ENCODE results near the gene FOSB. TPM values are rescaled to one million over a fixed set of nuclear protein-coding genes. Genes with fewer than 3 reads are reported as not detected.

FOSB gene
- polyA plus RNA-seq, 1 experiment, result 4.5 TPM

DNA sequence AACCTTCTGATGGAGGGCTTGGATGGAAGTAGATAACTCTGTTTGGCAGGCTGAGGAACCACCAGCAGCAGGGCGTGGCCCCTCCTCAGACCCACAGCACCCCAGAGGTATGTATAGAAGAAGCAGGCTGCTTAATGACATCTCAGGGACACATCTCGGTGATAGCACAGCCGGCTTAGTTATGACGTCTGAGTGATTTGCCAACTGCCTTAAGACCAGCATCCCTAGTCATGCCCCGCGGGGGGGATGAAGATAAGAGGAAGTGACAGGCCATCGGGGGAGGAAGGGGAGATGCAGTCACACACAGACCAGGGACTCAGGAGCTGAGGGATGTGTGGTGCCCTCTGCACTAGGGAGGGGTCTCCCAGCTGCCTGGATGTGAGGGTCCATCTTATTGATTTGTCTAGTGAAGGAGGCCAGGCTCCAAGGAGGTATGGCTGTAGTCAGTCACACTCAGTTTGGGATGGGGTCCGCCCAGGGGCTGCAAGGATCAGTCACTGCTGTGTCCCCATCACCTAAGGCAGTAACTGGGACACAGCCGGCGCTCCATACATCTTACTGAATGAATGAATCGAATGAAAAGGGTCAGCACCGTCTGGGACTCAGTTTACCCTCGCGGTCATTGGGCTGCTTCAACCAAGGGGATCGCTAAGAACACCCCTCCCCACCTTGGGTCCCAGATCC lies 24.9 kb upstream of the FOSB start:
- no peak for DNase-seq (ENCODE audit: low read depth)
- ChIA-PET POLR2A (no interaction called here), CTCF (interaction anchor here (20.3 kb wide), 1 partner anchor 39 kb away, joined by 764 read pairs; no protein-coding TSS in a partner anchor)
- H3K36me3 ChIP-seq (ENCODE audit: control insufficient read depth, insufficient read depth, low read length), result 0 out of 2 replicates have a peak, but pooled peaks cover 1% of the 10 kb centered on the region
- peak overlapping the region; percentile 51 for H3K4me3 ChIP-seq (ENCODE audit: low read depth, low read length)
- no peaks in the 10 kb centered on the region for H3K27me3 ChIP-seq (ENCODE audit: control insufficient read depth, insufficient read depth, low read length)
- TF ChIP-seq, protein P1, sequence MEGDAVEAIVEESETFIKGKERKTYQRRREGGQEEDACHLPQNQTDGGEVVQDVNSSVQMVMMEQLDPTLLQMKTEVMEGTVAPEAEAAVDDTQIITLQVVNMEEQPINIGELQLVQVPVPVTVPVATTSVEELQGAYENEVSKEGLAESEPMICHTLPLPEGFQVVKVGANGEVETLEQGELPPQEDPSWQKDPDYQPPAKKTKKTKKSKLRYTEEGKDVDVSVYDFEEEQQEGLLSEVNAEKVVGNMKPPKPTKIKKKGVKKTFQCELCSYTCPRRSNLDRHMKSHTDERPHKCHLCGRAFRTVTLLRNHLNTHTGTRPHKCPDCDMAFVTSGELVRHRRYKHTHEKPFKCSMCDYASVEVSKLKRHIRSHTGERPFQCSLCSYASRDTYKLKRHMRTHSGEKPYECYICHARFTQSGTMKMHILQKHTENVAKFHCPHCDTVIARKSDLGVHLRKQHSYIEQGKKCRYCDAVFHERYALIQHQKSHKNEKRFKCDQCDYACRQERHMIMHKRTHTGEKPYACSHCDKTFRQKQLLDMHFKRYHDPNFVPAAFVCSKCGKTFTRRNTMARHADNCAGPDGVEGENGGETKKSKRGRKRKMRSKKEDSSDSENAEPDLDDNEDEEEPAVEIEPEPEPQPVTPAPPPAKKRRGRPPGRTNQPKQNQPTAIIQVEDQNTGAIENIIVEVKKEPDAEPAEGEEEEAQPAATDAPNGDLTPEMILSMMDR (IDR thresholded peaks at IDR 0.05; ENCODE audit: insufficient read depth, low read depth, low read length), result no peak

DNA sequence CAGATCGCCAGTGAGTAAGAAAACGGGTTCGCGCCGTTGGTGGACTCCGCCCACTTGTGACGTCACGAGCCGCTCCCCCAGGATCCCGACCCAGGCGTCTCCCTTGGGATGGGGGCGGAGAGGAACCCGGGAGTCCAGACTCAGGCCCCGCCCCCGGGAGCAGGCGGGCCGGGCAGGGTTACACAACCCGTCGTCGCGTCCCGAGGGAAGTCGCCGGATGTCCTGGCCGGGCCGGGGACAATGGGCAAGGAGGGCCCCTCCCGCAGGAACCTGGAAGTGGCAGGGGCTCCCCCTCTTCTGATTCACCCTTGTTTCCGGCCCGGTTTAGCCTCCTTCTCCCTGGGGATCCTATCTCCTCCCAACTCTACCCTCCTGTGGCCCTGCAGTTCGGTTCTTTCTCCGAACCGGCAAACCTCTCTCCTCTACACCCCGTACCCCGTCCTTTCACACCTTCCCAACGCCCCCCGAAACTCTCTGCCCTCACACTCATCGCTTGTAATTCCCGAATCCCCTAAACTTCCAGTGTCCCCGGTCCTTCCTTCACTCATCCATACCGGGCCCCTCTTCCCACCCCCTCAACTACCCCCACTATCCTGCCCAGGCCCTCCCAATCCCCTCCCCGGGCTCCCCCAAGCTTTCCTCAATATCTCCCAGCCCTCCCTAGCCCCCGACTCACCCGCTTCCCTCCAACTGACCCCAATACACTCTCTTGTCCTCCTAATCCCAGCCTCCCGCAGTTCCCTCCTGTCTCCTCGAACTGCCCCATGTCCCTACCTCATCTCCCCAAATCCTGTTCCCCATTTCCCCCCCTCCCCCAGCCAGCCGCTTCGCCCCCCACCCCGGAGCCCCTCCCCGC lies 24.1 kb upstream of the FOSB start:
- DNase-seq (ENCODE audit: low read depth), result no peak
- TF ChIP-seq, protein P1 (IDR thresholded peaks at IDR 0.05; ENCODE audit: insufficient read depth, low read depth, low read length), result no peak
- Histone ChIP-seq H3K4me3 (ENCODE audit: low read depth, low read length) (peak overlapping the region; percentile 51), H3K36me3 (ENCODE audit: control insufficient read depth, insufficient read depth, low read length) (0 out of 2 replicates have a peak, but pooled peaks cover 1% of the 10 kb centered on the region), H3K27me3 (ENCODE audit: control insufficient read depth, insufficient read depth, low read length) (no peaks in the 10 kb centered on the region)
- ChIA-PET POLR2A (no interaction called here), CTCF (interaction anchor here (0.6 to 0.7 kb wide), 3 partner anchors 29 to 72 kb away, joined by 3 read pairs; no protein-coding TSS in a partner anchor)

DNA sequence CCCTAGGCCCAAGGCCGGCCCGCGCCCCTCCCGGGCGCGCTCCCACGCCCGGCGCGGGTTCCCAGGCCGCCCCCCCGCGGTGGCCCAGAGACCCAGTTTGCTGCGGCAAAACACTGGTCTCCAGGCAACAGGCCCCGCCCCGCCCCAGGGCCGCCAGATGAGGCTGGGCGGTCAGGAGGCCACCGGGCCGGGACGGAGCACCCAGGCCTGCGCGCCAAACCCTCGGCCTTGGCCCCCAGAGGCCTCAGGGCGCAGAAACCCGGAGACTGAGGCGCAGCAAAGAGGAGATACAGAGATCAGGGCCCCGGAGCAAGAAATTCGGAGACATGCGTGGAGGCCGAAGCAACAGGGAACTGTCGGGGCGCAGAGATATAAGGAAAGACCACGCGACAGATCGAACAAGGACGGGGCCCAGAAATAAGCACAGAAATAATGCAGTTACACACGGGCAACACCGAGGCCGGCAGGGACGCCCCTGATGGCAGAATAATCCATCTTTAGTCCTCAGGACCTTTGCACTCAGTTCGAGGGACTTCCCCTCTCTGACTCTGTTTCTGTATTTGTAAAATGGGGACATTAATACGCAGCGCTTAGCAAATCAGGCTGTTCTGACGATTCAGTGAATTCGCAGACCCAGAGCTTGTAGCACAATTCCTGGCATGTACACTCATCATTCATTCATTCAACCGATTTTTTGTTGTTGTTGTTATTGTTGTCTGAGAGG lies 23.3 kb upstream of the FOSB start:
- ChIA-PET CTCF (interaction anchor here (0.7 to 1.6 kb wide), 5 partner anchors 25 to 71 kb away, joined by 3 to 11 read pairs (median 3); no protein-coding TSS in a partner anchor), POLR2A (no interaction called here)
- Histone ChIP-seq H3K4me3 (ENCODE audit: low read depth, low read length) (peak overlapping the region; percentile 25; the same call in 1 of the 2 replicates), H3K27me3 (ENCODE audit: control insufficient read depth, insufficient read depth, low read length) (no peaks in the 10 kb centered on the region), H3K36me3 (ENCODE audit: control insufficient read depth, insufficient read depth, low read length) (0 out of 2 replicates have a peak, but pooled peaks cover 1% of the 10 kb centered on the region)
- no peak for DNase-seq (ENCODE audit: low read depth)
- TF ChIP-seq, protein P1 (IDR thresholded peaks at IDR 0.05; ENCODE audit: insufficient read depth, low read depth, low read length), result no peak

DNA sequence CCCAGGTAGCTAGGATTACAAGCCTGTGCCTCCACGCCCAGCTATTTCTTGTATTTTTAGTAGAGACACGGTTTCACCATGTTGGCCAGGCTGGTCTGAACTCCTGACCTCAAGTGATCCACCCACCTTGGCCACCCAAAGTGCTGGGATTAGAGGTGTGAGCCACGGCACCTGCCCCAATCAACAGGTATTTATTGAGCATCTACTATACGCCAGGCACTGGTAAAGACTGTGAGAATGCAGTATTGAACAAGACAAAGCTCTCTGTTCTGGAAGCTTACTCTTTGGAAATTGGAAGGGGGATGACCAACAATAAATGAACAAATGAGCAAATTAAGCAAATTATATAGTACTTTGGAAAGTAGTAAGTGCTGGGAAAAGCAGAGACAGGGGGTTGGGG lies 22.7 kb upstream of the FOSB start:
- TF ChIP-seq, protein P1 (IDR thresholded peaks at IDR 0.05; ENCODE audit: insufficient read depth, low read depth, low read length), result no peak
- CTCF ChIA-PET, result interaction anchor here (0.9 to 2.4 kb wide), 5 partner anchors 24 to 40 kb away, joined by 3 to 11 read pairs (median 3); no protein-coding TSS in a partner anchor
- Histone ChIP-seq H3K4me3 (ENCODE audit: low read depth, low read length) (no peak overlapping the region), H3K27me3 (ENCODE audit: control insufficient read depth, insufficient read depth, low read length) (no peaks in the 10 kb centered on the region), H3K36me3 (ENCODE audit: control insufficient read depth, insufficient read depth, low read length) (0 out of 2 replicates have a peak, but pooled peaks cover 1% of the 10 kb centered on the region)
- POLR2A ChIA-PET, result no interaction called here
- DNase-seq (ENCODE audit: low read depth), result no peak

Data from BJ (cell line).